Skeletal muscle cell (primary cell): ENCODE data around the gene IL21R.
A peak's percentile ranks its signal among the peaks of the same experiment; 100 is the strongest.

Experiments
- DNase-seq: peaks from one replicate; pipeline ENCODE4 v3.0.0-alpha.2; 2010; ENCODE audit warnings: low read depth
- H3K4me3 ChIP-seq: 2 replicates; pipeline ENCODE4 v1.5.1; 2011; ENCODE audit warnings: low read depth, mild to moderate bottlenecking, control low read depth, low read length, moderate library complexity

IL21R gene

GRCh38 chr16:27458987-27459688, 57.2 kb downstream of the IL21R start:
- DNase-seq: no peak
- H3K4me3 ChIP-seq: no peak overlapping the region

- H3K4me3 ChIP-seq: no peak overlapping the region
- no peak for DNase-seq
Measured at GRCh38 chr16:27460213-27460612, 58.2 kb downstream of the IL21R start.

DNA sequence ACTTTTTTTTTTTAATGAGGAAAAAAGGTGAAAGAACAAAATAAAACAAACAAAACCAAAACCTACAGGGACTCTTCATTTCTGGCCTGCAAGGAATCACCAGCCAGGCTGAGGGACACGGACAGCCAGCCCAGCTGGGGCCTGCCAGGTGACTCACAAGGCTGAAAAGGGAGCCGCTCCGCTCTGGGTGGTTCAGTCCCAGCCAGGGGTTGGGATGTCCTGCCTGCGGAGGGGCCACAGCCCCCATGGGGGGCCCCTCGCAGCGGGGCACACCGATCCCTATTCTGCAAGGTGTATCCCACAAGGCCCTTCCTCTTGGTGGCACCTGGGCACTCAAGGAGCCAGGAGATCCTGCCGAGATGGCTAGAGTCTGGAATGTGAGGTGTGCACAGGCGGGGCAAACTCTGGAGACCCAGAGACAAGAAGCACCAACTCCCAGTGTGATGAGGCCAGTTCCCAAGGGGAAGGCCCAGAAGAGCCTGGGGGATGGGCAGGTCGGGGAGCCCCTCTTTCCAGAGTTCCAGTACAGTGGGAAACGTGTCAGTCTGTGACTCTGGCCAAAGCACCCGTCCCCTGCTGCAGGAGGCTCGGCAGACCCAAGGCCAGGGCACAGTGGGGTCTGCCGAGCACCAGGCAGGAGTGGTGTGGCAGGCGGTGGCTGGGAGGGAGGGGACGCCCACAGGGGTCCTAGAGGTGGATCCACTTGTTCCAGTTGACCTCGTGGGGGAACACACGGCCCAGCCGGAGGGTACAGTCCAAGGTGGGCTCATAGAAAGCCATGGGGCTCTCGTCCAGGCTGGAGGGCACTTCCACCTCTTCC, 58.9 kb downstream of the IL21R start:
- H3K4me3 ChIP-seq: no peak overlapping the region
- DNase-seq: no peak

DNA sequence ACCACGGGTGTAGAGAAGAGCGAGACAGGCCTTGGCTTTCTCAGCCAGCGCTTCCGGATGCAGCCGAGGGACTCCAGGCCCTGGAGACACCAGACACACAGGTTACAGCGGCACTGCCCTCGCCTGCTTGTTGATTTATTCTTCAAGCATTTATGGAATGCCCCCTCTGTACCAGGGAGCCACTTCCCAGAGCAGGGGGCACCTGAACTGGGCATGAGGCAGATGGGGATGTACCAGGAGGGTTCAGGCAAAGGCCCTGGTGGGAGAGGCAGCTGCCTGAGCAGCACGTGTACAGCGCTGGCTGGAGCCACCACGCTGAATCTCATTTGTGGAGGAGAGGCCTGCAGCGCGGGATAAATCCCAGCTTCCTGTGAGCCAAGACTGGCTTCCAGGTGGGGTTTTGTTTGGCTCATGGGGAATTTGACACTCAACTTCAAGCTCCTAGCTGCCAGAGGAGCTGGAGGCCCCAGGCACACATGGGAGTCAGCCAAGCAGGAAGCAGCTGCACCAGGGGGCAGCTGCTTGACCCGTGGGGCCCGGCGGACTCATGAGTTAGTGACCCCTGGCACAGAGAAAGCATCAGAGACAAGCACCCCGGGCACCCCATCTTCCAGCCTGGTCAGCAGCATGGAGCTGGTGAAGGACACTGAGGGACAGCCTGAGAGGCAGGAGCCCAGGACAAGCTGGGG, 59.7 kb downstream of the IL21R start:
- peak; percentile 21 for DNase-seq
- no peak overlapping the region for H3K4me3 ChIP-seq

GRCh38 chr16:27462200-27462845, 60.3 kb downstream of the IL21R start:
- no peak overlapping the region for H3K4me3 ChIP-seq
- DNase-seq: no peak

GRCh38 chr16:27462846-27463682, 61.1 kb downstream of the IL21R start:
- no peak overlapping the region for H3K4me3 ChIP-seq
- DNase-seq: no peak

DNA sequence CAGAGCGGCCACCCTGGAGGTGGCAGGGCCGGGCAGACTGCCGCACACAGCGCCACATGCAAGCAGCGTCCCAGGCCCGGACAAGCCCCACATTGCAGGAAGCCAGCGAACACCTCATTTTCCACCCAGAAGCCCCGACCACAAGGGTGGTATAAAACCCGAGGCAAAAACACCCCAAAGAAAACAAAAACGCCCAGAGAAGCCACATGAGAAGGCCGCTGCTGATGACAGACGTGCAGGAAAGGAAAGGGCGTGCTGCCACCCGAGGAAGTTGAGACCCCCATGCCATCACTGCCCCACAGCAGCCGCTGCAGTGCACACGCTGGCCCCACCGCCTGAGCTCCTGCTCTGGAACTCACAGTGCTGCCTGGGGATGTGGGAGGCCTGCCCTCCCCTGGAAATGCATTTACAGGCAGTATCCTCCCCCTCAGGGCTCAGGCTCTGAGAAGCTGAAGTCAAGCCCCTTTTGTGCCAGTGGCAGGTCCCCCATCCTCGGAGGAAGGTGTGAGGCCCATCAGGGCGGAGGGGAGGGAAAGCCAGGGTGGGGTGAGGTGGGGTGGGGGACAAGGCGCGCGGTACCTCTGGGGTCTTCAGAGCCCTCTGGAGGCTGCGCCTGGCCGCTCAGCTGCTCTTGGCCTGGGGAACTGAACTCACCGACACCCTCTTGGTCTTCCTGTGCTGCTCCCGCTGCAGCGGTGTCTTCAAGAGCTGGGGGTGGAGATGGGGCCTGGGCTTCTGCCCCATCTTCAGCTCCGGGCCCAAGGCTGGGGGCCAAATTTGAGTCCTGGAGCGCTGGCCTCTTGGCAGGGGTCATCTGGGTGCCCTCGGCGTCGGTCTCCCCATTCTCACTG, 62.0 kb downstream of the IL21R start:
- no peak for DNase-seq
- no peak overlapping the region for H3K4me3 ChIP-seq

DNA sequence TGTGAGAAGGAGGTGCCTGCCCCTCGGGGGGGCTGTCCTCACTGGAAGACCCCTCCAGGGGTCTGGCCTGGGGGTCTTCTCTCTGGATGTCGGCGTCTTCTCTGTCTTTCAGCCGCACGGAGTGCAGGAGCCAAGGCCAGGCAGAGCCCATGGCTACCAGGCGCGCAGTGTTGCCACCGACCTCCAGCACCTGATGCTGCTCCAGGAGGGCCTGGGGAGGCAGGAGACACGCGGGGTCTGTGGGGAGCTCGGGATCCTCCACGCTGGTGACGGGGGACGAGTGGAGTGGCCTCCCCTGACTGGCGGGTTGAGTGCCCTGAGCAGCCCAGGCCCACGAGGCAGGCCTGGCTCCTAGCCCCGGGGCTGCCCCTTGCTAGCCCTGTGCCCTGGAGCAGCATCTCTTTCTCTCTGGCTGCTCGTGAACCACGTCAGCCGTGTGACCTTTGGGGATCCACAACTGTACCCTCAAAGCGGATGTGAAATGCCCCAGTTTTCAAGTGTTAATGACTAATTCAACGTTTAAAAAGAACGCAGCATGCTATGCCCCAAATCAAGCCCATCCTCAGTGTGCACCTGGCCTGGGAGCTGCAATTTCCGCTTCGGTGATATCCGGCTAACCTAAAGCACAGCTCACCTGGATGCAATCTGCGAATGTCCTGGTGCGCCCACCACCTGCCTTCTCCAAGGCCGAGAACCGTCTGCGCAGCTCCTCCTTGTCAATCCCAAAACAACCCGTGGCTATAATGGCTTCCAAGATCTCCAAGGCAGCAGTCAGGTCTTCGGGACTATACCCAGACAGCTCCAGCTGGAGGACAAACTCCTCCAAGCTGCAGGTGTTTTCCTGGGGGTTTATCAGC, 62.9 kb downstream of the IL21R start:
- no peak overlapping the region for H3K4me3 ChIP-seq
- no peak for DNase-seq

DNA sequence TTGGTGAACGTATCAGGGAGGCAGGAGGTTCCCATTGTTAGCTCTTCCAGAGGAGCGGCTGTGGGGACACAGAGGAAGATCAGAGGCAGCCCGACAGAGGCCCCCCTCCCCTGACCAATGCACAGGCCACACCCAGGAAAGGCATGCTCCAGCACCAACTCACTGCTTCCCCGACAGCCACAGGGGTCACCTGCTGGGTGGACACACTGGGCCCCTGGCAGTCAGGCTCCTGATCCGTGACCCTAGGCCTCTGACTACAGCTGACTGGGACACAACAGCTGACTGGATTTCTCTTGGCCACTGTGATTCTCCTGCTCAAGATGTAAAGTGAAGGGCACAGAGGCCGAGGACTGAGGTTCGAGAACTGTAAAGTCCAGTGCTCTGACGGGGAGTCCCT, 63.5 kb downstream of the IL21R start:
- no peak for DNase-seq

DNA sequence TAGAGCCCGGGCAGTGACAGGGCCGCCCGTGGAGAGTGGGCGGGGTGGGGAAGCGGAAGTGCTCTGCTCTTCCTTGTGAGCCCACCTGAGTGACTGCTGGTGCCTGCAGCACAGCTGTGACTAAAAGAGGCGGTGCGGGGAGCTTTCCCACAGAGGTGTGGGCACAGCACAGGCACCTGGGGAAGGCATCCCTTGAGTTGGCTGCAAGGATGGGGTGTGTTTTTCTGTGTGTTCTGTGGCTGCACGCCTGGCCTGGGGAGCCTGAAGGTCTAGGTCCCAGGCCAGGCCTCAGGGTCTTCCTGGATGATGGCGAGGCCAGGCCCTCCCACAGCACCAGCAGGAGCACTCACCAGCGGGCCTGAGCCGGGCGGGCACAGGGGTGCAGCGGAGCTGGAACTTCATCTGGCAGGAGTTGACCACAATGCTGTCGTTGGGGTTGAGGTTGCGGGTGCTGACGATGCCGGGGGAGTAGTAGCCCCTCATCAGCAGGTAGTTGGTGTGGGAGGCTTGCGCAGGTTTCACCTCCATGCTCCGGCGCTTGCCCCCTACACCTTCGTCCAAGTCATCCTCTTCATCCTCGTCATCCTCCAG, 67.1 kb downstream of the IL21R start:
- H3K4me3 ChIP-seq: no peak overlapping the region
- DNase-seq: no peak

More for the DNA sequence above, 63.5 kb downstream of the IL21R start:
- H3K4me3 ChIP-seq: no peak overlapping the region

DNA sequence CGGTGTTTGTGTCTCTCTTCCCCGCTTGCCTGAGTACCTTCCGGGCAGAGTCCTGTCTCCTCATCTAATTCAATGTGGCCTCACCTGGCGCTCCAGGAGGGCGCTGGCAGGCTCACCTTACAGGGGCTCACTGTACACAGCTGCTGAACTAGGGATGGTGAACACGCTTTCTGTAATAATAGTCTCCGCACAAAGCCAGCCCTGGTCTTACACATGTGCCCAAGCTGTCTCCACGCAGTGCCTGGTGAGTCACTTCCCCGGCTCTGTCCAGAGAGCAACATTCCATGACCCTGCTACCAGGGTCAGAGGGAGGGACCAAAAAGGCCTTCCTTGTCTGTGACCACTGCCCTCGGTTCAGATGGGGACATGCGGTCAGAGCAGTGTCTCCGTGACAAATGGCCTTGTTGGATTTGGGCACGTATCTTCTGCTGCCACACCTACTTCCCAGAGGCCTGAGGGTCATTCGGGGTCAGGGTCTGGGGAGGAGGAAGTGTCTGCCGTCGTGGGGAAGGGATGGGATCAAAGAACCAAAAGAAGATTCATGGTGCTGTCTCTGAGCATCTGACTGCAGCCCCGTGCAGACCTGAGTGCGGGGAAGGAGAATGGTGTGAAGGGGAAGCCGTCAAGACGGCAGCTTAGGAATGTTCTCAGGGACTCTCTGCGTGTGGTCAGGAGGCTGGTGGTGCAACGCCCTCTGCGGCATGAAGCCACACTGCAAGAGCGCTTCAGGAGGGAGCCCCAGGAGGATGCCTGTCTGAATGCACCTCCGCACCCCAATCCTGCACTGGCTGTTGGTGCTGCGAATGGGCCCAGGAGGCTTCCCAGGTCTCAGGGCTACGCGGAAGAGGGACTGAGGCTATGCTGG, 68.8 kb downstream of the IL21R start:
- no peak overlapping the region for H3K4me3 ChIP-seq
- DNase-seq: no peak

- DNase-seq: no peak
- H3K4me3 ChIP-seq: no peak overlapping the region
Measured at GRCh38 chr16:27471661-27472060, 69.7 kb downstream of the IL21R start.

DNA sequence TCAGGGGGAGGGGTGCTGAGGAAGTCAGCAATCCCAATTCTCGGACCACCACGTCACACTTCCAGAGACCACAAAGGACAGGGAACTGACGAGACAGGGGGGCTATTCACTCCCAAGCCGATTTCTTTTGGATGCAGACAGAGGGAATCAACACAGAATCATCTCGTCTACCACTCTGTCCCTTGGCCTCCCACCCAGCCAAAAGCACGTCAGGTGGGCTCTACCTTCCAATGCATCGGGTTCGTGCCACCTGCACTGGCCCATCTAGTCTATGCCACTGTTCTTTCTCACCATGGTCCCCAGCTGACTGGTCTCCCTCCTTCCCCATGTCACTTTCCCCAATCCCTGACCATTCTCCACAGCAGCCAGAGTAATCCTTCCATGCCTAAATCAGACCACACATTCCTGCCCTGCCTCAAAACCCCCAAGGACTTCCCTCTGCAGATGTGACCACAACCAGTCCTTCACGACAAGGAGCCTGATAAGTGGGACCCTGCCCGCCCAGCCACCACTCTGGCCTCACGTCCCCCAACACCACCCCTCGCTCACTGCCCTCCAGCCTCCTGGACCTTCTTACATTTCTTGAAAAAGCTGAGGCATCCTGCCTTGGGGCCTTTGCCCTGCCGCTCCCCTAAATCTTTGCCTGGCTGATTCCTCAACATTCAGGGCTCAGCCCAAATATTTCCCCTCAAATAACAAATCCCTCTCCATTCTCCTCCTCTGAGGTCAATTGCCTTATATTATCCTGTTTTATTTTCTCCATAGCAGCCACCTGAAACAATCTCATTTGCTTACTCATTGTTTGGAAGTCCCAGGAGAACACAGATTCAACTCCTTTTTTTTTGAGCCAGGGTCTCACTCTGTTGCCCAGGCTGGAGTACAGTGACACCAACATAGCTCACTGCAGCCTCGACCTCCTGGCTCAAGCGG, 70.4 kb downstream of the IL21R start:
- no peak overlapping the region for H3K4me3 ChIP-seq

GRCh38 chr16:27473101-27473900, 71.3 kb downstream of the IL21R start:
- no peak for DNase-seq
- no peak overlapping the region for H3K4me3 ChIP-seq

More for the DNA sequence above, 70.4 kb downstream of the IL21R start:
- DNase-seq: no peak
